ENCODE measurements around the gene ANKRD33B.

DNA sequence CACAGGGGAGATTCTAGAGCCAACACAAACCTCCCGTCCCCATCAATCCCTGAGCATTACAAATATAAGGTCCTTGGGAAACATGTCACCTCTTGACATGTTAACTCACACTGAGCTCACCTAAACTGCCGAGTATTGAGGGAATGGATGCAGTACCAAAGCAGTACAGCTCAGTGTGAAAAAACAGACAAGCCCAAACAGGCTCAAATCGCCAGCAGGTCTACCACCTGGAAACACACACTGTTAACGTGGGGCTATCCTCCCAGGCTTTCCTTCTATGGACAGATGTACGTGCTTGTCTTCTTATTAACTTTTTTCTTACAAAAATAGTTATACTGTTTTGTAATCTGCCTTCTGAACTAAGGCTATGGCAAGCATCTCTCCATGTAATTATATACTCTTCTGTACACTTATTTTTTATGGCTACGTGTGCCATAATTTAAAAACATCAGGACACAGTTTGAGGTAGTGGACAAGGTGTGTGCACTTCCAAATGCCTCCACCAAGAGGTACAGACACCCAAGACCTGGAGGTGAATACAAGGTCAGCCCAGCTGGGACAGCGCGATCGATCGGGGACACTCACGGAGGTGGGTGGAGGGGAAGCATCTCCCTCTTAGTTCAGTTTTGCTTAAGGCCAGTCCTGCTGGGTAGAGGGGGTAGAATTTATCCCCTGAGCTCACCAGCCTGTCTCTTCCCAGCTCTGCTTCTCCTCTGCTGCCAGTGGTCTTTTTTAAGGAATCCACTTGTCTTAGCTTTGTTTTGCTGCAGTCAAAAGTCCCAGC, 120.6 kb downstream of the ANKRD33B start:
- TF ChIP-seq, protein P1, sequence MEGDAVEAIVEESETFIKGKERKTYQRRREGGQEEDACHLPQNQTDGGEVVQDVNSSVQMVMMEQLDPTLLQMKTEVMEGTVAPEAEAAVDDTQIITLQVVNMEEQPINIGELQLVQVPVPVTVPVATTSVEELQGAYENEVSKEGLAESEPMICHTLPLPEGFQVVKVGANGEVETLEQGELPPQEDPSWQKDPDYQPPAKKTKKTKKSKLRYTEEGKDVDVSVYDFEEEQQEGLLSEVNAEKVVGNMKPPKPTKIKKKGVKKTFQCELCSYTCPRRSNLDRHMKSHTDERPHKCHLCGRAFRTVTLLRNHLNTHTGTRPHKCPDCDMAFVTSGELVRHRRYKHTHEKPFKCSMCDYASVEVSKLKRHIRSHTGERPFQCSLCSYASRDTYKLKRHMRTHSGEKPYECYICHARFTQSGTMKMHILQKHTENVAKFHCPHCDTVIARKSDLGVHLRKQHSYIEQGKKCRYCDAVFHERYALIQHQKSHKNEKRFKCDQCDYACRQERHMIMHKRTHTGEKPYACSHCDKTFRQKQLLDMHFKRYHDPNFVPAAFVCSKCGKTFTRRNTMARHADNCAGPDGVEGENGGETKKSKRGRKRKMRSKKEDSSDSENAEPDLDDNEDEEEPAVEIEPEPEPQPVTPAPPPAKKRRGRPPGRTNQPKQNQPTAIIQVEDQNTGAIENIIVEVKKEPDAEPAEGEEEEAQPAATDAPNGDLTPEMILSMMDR (IDR thresholded peaks at IDR 0.05) = no peak
- no peak for TF ChIP-seq POLR2A (IDR thresholded peaks at IDR 0.05)

All from heart left ventricle (tissue), 13 donors.